Colonic mucosa (tissue), 4 donors: ENCODE measurements around the gene ZW10. TPM values are rescaled to one million over a fixed set of nuclear protein-coding genes. Genes with fewer than 3 reads are reported as not detected.
A peak's percentile ranks its signal among the peaks of the same experiment; 100 is the strongest.
"Not testable (repeated sequence)": the region's sequence is repeated elsewhere in the genome, so short reads cannot be mapped to it uniquely, and the experiment has no call there.

Source experiments
- DNase-seq: peaks from one replicate; pipeline ENCODE4 v3.0.0-alpha.2; 2020
- H3K27ac ChIP-seq: fragments of 200-600 bp; one replicate; pipeline ENCODE4 v1.8.0; 2021
- H3K27me3 ChIP-seq: fragments of 200-600 bp; one replicate; pipeline ENCODE4 v1.8.0; 2021
- H3K36me3 ChIP-seq: fragments of 200-600 bp; one replicate; pipeline ENCODE4 v1.8.0; 2021
- H3K4me1 ChIP-seq: fragments of 200-600 bp; one replicate; pipeline ENCODE4 v1.8.0; 2021; ENCODE audit warnings: mild to moderate bottlenecking
- H3K4me3 ChIP-seq: fragments of 200-600 bp; one replicate; pipeline ENCODE4 v1.8.0; 2021
- H3K9ac ChIP-seq, 2 donors: one replicate each; pipeline ENCODE4 v1.7.0; 2013; ENCODE audit warnings: control low read depth in 2 of 2, low read depth in 2 of 2, low read length in 2 of 2
- H3K9me3 ChIP-seq: fragments of 200-600 bp; one replicate; pipeline ENCODE4 v1.8.0; 2021
- intact Hi-C: fragments of 100-400 bp; cut with DNase I; formaldehyde crosslinking; loops from one replicate; pipeline ENCODE4 v1.14.1; 2022
- total RNA-seq, 2 donors: library from RNA; stranded (reverse); fragmentation: NEBNext Ultra II Directional in 1 of 2; extraction: Animal tissue kit (Norgen Biotek cat#: 25700) in 1 of 2; gene quantifications; one replicate each; pipeline ENCODE4 v1.2.1, GENCODE V29; 2021
- TF ChIP-seq, protein P1 (sequence below): fragments of 200-600 bp; IDR thresholded peaks from one replicate; pipeline ENCODE4 v1.8.0; 2022; ENCODE audit warnings: antibody characterized with exemption, mild to moderate bottlenecking
- donor health status: healthy.
- donor health status: DM: no; HTN: no; CAD: no.
- donor health status: DM: no; HTN: no; CAD: no.

Gene ZW10
- total RNA-seq, 2 donors from 2014 or later, result 12.3 to 17.8 TPM

DNA sequence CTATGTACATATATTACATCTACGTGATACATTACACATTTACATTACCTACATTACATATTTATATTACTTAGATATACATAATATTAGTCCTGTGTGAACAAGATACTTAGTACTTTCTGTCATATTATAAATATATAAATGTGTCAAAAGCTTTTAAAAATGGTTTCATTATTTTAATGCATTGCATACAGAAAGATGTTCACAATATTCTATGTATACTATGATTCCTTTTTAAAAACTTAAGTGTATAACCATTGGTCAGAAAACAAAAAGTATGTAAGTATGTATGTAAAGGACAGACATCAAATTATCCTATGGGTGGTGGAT is 647 bp upstream of the ZW10 start:
- intact Hi-C loops, result no loop called here
- H3K4me1 ChIP-seq, result peaks cover 6% of the 10 kb centered on the region
- TF ChIP-seq, protein P1, sequence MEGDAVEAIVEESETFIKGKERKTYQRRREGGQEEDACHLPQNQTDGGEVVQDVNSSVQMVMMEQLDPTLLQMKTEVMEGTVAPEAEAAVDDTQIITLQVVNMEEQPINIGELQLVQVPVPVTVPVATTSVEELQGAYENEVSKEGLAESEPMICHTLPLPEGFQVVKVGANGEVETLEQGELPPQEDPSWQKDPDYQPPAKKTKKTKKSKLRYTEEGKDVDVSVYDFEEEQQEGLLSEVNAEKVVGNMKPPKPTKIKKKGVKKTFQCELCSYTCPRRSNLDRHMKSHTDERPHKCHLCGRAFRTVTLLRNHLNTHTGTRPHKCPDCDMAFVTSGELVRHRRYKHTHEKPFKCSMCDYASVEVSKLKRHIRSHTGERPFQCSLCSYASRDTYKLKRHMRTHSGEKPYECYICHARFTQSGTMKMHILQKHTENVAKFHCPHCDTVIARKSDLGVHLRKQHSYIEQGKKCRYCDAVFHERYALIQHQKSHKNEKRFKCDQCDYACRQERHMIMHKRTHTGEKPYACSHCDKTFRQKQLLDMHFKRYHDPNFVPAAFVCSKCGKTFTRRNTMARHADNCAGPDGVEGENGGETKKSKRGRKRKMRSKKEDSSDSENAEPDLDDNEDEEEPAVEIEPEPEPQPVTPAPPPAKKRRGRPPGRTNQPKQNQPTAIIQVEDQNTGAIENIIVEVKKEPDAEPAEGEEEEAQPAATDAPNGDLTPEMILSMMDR, result peak; percentile 7
- no peaks in the 10 kb centered on the region for H3K27me3 ChIP-seq
- peak overlapping the region; percentile 60 for H3K27ac ChIP-seq
- no peak for DNase-seq
- no peaks in the 10 kb centered on the region for H3K36me3 ChIP-seq
- H3K9me3 ChIP-seq, result no peaks in the 10 kb centered on the region
- H3K4me3 ChIP-seq, result peak overlapping the region; percentile 57
- no peak overlapping the region for H3K9ac ChIP-seq

DNA sequence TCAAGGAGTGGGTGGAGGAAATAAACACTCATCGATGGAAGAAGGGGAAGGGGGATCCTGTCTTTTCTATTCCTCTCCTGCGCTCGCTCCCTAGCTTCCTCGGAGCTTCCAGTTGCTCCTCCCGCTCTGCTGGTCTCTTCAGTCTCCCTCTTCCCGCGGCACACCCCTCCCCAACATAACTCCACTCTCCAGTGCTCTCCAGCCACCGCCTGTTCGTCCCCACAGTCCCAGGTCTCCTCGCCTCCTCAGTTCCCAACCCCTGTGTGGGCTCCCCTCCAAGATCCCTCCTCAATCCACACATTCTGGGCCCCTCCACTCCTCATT is 438 bp downstream of the ZW10 start:
- Histone ChIP-seq H3K4me3 (peak overlapping the region; percentile 57), H3K27me3 (no peaks in the 10 kb centered on the region), H3K9ac (peak overlapping the region; percentile 84 to 92), H3K27ac (peak overlapping the region; percentile 60), H3K9me3 (no peaks in the 10 kb centered on the region), H3K36me3 (no peaks in the 10 kb centered on the region), H3K4me1 (peaks cover 6% of the 10 kb centered on the region)
- intact Hi-C loops, result no loop called here
- TF ChIP-seq, protein P1, result no peak
- peak; percentile 48 for DNase-seq

DNA sequence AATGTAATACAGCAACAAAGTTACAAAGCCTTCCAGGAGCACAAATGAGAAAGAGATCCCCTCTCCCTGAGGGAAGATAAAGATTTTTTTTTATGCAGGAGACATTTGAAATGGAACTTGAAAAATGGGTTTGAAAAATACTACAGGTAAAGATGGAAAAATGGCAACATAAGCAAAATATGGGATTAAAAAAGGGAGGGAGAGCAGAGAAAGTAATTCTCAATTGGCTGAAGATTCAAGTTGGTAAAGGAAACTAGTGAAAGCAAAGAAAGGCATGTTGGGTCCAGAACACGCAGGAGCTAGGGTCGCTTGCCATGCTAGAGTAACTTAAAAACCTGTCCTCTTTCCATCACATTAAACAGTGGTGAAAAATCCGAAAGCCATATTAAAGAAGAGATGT is 1.5 kb downstream of the ZW10 start:
- H3K27me3 ChIP-seq, result no peaks in the 10 kb centered on the region
- peaks cover 6% of the 10 kb centered on the region for H3K4me1 ChIP-seq
- intact Hi-C loops, result no loop called here
- no peak overlapping the region for H3K4me3 ChIP-seq
- H3K36me3 ChIP-seq, result no peaks in the 10 kb centered on the region
- DNase-seq, result no peak
- H3K9me3 ChIP-seq, result no peaks in the 10 kb centered on the region
- no peak overlapping the region for H3K27ac ChIP-seq
- H3K9ac ChIP-seq, result no peak overlapping the region
- TF ChIP-seq, protein P1, result no peak

DNA sequence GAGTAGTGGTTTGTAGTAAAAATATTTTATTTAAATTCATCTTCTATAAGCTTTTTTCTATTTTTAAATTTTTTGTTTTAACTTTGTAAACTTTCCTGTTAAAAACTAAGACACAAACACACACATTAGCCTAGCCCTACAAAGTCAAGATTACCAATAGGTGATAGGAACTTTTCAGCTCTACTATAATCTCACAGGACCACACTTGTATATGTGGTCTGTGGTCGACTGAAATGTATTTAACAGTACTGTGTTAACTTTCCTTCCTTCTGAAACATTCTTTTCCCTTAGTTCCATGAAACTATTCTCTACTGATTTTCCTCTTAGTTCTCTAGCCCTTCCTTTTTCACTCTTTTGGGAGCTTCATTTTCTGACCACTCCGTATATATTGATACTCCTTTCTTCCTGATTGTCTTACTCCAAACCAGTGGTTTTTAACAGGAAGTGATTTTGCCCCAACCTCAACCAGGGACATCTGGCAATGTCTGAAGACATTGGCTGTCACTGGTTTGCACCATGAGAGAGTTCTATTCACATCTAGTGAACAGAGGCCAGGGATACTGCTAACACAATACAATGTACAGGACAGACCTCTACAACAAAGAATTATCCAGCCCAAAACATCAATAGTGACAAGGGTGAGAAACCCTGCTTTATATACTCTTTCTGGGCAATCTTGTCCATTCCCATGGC is 8.8 kb downstream of the ZW10 start:
- intact Hi-C loops, result no loop called here
- H3K27me3 ChIP-seq, result no peaks in the 10 kb centered on the region
- H3K9ac ChIP-seq, result no peak overlapping the region
- TF ChIP-seq, protein P1, result no peak
- H3K9me3 ChIP-seq, result no peaks in the 10 kb centered on the region
- DNase-seq, result no peak
- no peaks in the 10 kb centered on the region for H3K36me3 ChIP-seq
- no peak overlapping the region for H3K4me3 ChIP-seq
- no peaks in the 10 kb centered on the region for H3K4me1 ChIP-seq
- H3K27ac ChIP-seq, result no peak overlapping the region

DNA sequence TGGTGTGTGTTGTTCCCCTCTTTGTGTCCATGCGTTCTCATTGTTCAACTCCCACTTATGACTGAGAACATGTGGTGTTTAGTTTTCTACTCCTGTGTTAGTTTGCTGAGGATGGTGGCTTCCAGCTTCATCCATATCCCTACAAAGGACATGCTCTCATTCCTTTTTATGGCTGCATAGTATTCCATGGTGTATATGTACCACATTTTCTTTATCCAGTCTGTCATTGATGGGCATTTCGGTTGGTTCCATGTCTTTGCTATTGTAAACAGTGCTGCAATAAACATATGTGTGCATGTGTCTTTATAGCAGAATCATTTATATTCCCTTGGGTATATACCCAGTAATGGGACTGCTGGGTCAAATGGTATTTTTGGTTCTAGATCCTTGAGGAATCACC is 10.5 kb downstream of the ZW10 start:
- DNase-seq, H3K9ac ChIP-seq, H3K27me3 ChIP-seq, H3K36me3 ChIP-seq, H3K9me3 ChIP-seq, H3K27ac ChIP-seq, H3K4me3 ChIP-seq, intact Hi-C loops, H3K4me1 ChIP-seq: not testable (repeated sequence)

DNA sequence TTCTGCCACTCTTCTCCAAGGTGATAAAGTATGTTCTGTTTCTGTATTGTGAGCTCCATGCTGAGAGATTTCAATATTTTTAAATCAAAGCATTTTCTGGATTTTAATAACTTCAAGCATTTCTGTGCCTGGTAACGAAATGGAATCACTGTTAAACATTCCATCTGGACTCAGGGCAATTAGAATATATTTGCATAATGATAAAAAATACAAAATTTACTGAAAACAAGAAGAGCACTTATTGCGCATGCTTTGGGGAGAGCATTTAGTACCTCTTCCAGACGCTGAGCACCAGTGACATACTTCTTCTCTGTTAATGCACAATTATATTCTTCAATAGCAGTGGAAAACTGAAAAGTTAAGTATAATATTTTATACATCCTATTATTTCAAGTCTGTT is 13.3 kb downstream of the ZW10 start:
- DNase-seq, result no peak
- H3K27me3 ChIP-seq, result no peaks in the 10 kb centered on the region
- intact Hi-C loops, result no loop called here
- no peaks in the 10 kb centered on the region for H3K4me1 ChIP-seq
- no peak overlapping the region for H3K27ac ChIP-seq
- H3K36me3 ChIP-seq, result peaks cover 6% of the 10 kb centered on the region
- H3K9ac ChIP-seq, result no peak overlapping the region
- H3K9me3 ChIP-seq, result no peaks in the 10 kb centered on the region
- TF ChIP-seq, protein P1, result no peak
- no peak overlapping the region for H3K4me3 ChIP-seq
